GM12864 (cell line): ENCODE results near the gene CAVIN2.
"Not testable (repeated sequence)": the region's sequence is repeated elsewhere in the genome, so short reads cannot be mapped to it uniquely, and the experiment has no call there.

Experiments
- DNase-seq: peaks from one replicate; pipeline ENCODE4 v3.0.0-alpha.2; 2011; ENCODE audit warnings: low read depth
- H3K4me3 ChIP-seq: 2 replicates; pipeline ENCODE4 v1.5.1; 2011; ENCODE audit warnings: mild to moderate bottlenecking, low read depth, low read length, control low read depth
- TF ChIP-seq, protein P1 (sequence below): IDR thresholded peaks from 2 replicates; pipeline ENCODE4 v1.5.1; 2011; ENCODE audit warnings: low read depth, mild to moderate bottlenecking, moderate library complexity, low read length, control low read depth, inconsistent platforms; ENCODE audit errors: missing control alignments

Gene CAVIN2

DNA sequence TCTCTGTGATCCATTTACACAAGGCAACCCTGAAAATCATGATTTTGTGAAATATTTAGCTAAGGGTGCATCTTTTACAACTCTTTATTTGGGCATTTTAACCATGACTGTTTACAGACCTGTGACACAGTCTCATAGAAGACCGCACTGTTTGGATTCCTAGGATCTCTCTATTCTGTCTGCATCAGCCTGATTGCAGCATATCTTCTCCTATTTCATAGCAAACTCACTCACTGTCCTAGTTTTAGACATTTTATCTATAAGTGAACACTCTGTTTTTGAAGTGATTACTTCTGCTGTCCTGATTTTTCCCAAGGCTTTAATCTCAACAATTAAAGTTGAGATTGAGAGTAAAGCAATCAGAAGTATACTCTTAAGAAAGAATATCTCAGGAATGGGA is 56.2 kb downstream of the CAVIN2 start:
- DNase-seq: no peak
- H3K4me3 ChIP-seq: no peak overlapping the region
- TF ChIP-seq, protein P1, sequence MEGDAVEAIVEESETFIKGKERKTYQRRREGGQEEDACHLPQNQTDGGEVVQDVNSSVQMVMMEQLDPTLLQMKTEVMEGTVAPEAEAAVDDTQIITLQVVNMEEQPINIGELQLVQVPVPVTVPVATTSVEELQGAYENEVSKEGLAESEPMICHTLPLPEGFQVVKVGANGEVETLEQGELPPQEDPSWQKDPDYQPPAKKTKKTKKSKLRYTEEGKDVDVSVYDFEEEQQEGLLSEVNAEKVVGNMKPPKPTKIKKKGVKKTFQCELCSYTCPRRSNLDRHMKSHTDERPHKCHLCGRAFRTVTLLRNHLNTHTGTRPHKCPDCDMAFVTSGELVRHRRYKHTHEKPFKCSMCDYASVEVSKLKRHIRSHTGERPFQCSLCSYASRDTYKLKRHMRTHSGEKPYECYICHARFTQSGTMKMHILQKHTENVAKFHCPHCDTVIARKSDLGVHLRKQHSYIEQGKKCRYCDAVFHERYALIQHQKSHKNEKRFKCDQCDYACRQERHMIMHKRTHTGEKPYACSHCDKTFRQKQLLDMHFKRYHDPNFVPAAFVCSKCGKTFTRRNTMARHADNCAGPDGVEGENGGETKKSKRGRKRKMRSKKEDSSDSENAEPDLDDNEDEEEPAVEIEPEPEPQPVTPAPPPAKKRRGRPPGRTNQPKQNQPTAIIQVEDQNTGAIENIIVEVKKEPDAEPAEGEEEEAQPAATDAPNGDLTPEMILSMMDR: no peak

DNA sequence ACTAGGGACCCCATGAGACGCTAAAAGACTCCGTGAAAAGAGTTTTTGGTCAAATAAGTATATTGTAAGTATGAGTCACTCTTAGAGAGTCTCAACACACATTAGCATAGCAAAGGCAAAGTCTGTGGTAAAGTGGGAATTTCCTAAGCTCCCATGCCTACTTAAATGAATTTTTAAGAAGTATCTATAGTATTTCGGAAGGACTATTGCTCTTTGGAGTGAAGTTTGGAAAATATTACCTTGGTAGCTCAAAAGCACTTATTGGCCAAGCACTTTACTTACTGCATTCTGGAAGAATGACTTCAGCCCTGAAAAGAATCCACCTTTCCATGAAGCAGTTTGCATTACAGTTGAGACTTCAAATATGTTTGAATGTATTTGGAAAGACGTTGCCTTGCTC is 57.1 kb downstream of the CAVIN2 start:
- no peak for DNase-seq
- TF ChIP-seq, protein P1: no peak
- no peak overlapping the region for H3K4me3 ChIP-seq

DNA sequence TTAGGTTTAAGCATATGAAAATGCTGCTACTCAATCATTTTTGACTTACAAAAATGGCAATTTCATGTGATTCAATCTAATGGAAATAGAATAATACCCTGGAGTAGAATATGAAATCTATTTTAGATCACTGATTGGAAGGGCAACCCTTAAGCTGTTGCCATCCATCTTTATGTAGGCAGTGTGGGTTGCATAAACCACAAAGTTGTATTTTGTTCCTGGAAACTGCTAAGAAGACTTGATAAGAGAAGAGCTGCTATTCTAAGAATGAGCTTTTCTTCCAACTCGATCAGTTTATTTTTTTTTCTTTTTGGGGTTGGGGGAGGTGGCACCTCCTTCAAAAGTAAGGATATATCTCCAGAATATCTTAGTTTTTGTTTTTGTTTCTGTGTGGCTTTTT is 60.2 kb downstream of the CAVIN2 start:
- DNase-seq: no peak
- no peak overlapping the region for H3K4me3 ChIP-seq
- TF ChIP-seq, protein P1: no peak

DNA sequence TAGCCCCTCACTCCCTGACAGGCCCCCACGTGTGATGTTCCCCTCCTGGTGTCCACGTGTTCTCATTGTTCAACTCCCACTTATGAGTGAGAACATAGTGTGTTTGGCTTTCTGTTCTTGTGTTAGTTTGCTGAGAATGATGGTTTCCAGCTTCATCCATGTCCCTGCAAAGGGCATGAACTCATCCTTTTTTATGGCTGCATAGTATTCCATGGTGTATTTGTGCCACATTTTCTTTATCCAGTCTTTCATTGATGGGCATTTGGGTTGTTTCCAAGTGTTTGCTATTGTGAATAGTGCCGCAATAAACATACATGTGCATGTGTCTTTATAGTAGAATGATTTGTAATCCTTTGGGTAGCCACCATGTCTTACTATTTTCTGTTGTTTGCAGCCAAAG is 61.2 kb downstream of the CAVIN2 start:
- not testable (repeated sequence) for DNase-seq, H3K4me3 ChIP-seq
